Measurements from ENCODE around the gene C16orf82.

DNA sequence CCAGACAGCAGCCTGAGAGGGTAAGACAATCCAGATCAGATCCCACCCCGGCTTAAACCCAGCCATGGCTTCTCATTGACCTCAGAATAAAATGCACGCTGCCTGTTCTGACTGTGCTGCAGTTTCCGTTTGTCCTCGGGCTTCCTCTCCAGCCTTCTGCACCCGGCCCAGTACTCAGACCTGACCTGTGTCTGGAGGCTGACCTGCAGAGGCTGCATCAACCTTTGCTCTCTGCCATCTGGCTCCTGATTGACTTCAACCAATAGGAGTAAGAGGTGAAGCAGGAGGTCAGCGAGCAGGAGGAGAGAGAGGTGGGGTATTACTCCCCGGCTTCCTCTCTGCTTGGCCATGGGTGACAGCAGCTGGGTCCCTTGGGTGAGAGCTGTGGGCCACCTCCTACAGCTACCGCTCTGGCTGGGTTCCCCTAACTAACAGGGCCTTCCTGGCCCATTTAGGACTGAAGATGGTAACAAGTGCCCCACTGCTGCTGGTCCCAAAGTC is 46.7 kb downstream of the C16orf82 start:
- no peak for TF ChIP-seq EZH2 (IDR thresholded peaks at IDR 0.05)
- no peak for TF ChIP-seq POLR2AphosphoS5 (IDR thresholded peaks at IDR 0.05; ENCODE audit: borderline replicate concordance, low read depth, low read length)
- no peak for TF ChIP-seq FOXP2 (optimal IDR thresholded peaks at IDR 0.05; ENCODE audit: control extremely low read depth, extremely low read length, insufficient read depth)

Measured in SK-N-MC (cell line).